22Rv1 (cell line): ENCODE measurements around the gene ADAMTS16.

Experiments
- CTCF ChIP-seq: fragments of 450-650 bp; IDR thresholded peaks from 2 replicates; pipeline ENCODE4 v1.5.1; 2017; ENCODE audit warnings: mild to moderate bottlenecking
- ZFX ChIP-seq: fragments of 450-650 bp; IDR thresholded peaks from 2 replicates; pipeline ENCODE4 v1.6.1; 2017; ENCODE audit warnings: antibody characterized with exemption, borderline replicate concordance

GRCh38 chr5:5285906-5286305 is 145.8 kb downstream of the ADAMTS16 start:
- TF ChIP-seq CTCF (no peak), ZFX (no peak)
